VCaP (cell line): ENCODE measurements around the gene IWS1.

Source experiments
- H3K27ac ChIP-seq: fragments of 450-650 bp; 2 replicates; pipeline ENCODE4 v1.5.1; 2017
- TF ChIP-seq, protein P1 (sequence below): fragments of 450-650 bp; conservative IDR thresholded peaks from 2 replicates; pipeline ENCODE4 v1.5.1; 2017; ENCODE audit warnings: mild to moderate bottlenecking, moderate library complexity

The IWS1 gene

DNA sequence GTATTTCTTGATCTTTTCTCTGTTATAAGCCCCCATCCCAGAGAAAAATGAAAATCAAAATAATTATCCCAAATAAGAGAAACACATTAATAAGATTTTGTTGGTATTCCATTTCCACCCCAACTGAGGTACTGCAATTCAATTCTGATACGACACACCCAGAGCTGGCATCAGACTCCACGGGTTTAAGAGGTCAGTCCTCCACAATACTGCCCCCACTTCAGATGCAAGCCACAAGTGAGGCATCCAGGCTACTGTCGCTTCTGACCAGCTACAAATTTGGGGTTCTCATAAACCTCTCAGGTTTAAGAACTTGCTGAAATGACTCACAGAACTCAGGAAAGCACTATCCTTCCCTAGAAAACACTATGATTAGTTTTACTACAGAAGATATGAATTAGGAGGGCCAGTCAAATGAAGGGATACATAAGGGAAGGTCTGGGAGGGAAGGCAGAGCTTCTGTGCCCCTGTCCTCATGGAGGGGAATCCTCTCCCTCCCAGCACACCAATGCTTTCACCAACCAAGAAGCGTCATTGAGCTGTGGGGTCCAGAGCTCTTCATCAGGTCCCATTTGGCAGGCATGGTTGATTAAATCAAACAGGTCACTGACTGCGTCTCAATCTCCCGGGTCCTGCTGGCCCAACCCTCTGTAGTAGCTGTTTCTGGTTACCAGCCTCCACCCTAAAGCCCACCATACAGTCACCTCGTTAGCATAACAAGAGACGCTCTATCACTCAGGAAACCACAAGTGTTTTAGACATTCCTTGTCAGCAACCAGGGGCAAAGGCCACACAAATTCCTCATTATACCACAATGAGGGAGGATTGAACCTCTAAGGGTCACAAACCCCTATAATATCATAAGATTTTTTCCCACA, 46.2 kb downstream of the IWS1 start:
- H3K27ac ChIP-seq, result no peak overlapping the region
- TF ChIP-seq, protein P1, sequence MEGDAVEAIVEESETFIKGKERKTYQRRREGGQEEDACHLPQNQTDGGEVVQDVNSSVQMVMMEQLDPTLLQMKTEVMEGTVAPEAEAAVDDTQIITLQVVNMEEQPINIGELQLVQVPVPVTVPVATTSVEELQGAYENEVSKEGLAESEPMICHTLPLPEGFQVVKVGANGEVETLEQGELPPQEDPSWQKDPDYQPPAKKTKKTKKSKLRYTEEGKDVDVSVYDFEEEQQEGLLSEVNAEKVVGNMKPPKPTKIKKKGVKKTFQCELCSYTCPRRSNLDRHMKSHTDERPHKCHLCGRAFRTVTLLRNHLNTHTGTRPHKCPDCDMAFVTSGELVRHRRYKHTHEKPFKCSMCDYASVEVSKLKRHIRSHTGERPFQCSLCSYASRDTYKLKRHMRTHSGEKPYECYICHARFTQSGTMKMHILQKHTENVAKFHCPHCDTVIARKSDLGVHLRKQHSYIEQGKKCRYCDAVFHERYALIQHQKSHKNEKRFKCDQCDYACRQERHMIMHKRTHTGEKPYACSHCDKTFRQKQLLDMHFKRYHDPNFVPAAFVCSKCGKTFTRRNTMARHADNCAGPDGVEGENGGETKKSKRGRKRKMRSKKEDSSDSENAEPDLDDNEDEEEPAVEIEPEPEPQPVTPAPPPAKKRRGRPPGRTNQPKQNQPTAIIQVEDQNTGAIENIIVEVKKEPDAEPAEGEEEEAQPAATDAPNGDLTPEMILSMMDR, result no peak

DNA sequence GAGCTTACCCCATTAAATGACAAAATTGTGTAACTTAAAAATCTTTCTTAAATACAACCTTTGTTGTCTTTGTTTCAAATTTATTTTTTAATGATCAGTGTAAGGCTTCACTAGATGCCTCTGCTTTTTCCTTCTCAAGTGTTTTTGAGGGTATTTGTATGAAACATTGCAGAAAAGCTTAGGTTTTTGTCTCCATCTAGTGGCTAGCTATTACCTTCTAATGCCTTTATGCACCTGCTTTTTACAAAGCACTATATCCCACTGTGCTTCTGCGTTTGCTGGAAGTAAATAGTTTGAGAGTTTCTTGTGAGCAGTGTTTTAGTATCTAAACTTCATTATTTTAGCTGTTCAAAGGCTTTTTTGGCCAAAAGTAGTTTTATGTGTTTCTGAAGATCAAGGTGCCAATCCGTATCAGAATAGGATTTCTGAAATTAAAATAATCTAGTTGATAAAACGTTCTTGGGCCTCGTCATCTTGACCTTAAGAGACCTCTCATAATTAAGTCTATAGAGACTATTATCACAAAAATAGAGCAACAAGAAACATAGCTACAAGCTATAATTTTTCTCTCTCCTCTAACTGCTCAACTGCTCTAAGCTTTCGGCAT, 47.0 kb downstream of the IWS1 start:
- TF ChIP-seq, protein P1, result peak; percentile 87
- H3K27ac ChIP-seq, result no peak overlapping the region

DNA sequence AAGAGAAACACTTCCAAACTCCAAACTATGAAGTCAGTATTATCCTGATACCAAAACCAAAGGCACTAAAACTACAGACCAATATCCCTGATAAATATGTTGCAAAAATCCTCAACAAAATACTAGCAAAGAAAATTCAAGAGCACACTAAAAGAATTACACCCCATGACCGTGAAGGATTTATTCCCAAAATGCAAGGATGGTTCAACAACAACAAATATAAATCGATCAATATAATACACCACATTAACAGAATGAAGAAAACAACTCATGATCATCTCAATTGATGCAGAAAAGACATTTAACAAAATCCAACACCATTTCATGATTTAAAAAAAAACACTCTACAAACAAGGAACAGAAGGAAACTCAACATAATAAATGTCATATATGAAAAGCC, 50.5 kb downstream of the IWS1 start:
- H3K27ac ChIP-seq, result no peak overlapping the region
- TF ChIP-seq, protein P1, result no peak

DNA sequence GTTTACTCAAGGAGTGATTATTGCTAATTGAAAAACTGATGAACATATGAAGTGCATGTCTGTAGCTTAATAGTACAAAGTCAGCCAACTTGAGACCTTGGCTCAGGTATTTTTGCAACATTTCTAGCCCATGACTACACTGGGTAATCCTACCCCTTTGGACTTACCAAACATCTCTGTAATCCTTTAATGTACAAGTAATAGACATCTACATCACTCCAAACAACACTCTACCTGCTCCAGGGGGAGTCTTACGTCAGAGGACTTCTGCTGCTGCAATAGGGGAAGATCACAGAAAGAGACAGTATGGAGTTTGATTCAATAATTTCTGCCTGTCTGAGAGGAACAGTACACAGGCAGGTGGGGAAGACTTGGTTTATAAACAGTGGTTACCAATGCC, 54.0 kb downstream of the IWS1 start:
- TF ChIP-seq, protein P1, result no peak
- no peak overlapping the region for H3K27ac ChIP-seq

DNA sequence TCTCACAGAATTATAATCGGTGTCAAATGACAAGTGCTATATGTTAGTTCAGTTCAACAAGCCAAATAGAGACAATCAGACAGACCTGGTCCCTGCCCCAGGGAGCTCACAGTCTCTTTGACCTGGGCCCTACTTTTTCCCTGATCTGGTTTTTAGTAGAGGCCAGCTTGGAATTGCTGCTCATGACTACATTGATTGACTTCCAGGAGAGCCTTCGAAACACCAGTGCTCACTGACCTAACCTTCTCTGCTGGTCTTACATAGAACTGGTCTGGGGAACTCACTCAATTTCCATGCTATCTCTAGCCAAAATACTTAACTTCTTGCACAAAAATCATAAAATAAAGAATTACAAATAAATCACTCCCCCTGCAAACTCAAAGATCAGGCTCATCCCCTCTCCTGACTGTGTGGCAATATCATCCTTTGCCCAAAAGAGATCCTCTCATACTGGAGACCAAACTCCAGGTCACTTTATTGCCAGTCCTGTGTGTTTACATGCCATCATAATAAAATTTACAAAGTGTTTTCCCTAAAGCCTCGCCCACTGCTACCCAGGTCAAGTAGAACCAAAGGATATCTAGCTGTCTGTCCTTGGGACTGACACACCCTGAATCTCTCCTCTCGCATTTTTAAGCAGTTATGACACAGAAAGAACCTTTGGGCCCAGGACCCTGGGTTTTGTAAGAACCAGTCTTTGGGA, 54.9 kb downstream of the IWS1 start:
- TF ChIP-seq, protein P1, result no peak
- no peak overlapping the region for H3K27ac ChIP-seq

DNA sequence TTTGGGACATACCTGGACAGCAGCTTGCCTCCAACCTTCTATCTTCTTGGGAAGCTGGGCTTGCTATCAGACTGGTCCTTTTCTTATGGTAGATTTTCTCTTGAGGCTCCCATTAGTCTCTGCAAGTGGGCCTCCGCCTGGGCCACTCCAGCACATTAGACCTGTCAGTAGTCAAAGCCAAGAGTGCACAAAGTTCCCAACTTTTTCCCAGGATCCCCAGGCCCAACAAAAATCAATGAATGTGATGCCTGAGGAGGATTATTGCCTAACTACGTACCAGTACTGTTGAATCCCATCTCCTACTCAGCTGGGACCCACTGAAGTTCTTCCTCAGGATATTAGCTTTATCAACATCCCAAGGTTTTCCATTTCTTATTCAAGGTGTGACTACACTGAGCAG, 56.3 kb downstream of the IWS1 start:
- H3K27ac ChIP-seq, result no peak overlapping the region
- TF ChIP-seq, protein P1, result no peak

DNA sequence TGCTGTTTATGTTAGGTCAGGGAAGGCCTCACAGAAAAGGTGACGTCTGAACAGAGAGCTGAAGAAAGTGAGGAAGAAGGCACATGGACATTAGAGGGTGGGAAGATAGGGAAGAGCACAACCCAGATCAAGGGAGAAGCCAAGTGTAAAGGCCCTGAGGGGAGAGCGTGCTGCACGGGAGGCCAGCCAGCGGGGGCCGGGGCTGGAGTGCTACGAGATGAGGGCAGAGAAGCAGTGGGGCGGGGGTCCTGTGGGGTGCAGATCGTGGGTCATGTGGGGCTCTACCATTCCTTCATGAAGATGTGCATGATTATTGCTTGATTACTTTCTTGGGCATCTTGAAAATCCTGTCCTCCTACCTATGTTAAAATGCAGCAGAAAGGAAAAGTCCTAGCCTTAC, 57.2 kb downstream of the IWS1 start:
- TF ChIP-seq, protein P1, result no peak
- H3K27ac ChIP-seq, result no peak overlapping the region
